Measurements from ENCODE around the gene MICAL2. TPM values are rescaled to one million over a fixed set of nuclear protein-coding genes. Genes with fewer than 3 reads are reported as not detected.

MICAL2 gene
- total RNA-seq, 1 experiment from 2014 or later: 62.9 TPM

DNA sequence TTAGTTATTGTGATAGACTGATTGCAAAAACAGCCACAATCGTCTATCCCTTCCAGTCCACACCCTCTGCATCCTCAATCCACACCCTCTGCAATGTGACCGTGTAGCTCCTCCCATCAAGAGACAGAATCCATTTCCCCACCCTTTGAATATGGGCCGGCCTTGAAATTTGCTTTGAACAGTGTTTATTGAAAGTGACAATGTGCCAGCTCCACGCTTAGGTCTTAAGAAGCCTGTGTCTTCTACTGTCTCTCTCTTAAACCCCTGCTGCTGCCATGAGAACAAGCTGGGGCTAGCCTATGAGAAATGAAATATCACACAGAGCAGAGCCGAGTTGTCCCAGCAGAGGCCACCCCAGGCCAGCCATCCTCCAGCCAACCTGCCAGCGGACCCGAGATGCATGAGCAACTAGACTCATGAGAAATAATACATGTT, 22.3 kb upstream of the MICAL2 start:
- no peaks in the 10 kb centered on the region for H3K9me2 ChIP-seq (replicated peaks; ENCODE audit: low read length)
- H3K27me3 ChIP-seq (ENCODE audit: low read length): no peaks in the 10 kb centered on the region
- ChIA-PET CTCF (interaction anchor here (0.6 to 0.9 kb wide), 2 partner anchors 9 to 14 kb away, joined by 3 to 4 read pairs; no protein-coding TSS in a partner anchor), POLR2A (ENCODE audit: unreplicated experiment) (interaction anchor here (0.6 to 1.1 kb wide), 3 partner anchors 22 to 89 kb away, joined by 3 to 10 read pairs (median 4); no protein-coding TSS in a partner anchor)
- intact Hi-C loops (cut with micrococcal nuclease): loop anchor here (5.0 kb wide), 1 partner anchor 74 kb away; no protein-coding TSS in a partner anchor
- no peaks in the 10 kb centered on the region for H3K9me3 ChIP-seq (ENCODE audit: low read length)
- BruUV-seq (replicated peaks): no TSS peak
- H2AFZ ChIP-seq (ENCODE audit: low read length): no peak overlapping the region
- H3K4me1 ChIP-seq (ENCODE audit: insufficient read depth, low read length): peaks cover 72% of the 10 kb centered on the region
- peak overlapping the region; percentile 89 for H3K9ac ChIP-seq (ENCODE audit: low read length)
- peaks cover 33% of the 10 kb centered on the region for H3F3A ChIP-seq (ENCODE audit: low read length, unreplicated experiment)
- peak; percentile 60 for DNase-seq
- TF ChIP-seq, protein P1, sequence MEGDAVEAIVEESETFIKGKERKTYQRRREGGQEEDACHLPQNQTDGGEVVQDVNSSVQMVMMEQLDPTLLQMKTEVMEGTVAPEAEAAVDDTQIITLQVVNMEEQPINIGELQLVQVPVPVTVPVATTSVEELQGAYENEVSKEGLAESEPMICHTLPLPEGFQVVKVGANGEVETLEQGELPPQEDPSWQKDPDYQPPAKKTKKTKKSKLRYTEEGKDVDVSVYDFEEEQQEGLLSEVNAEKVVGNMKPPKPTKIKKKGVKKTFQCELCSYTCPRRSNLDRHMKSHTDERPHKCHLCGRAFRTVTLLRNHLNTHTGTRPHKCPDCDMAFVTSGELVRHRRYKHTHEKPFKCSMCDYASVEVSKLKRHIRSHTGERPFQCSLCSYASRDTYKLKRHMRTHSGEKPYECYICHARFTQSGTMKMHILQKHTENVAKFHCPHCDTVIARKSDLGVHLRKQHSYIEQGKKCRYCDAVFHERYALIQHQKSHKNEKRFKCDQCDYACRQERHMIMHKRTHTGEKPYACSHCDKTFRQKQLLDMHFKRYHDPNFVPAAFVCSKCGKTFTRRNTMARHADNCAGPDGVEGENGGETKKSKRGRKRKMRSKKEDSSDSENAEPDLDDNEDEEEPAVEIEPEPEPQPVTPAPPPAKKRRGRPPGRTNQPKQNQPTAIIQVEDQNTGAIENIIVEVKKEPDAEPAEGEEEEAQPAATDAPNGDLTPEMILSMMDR (conservative IDR thresholded peaks at IDR 0.05; ENCODE audit: low read depth, low read length): no peak; the same call in 1 of the 2 replicates
- no peak for TF ChIP-seq EZH2 (IDR thresholded peaks at IDR 0.05; ENCODE audit: low read length, unreplicated experiment)
- TF ChIP-seq EZH2phosphoT487 (IDR thresholded peaks at IDR 0.05; ENCODE audit: borderline replicate concordance, low read length): no peak
- peaks cover 18% of the 10 kb centered on the region for H3K79me2 ChIP-seq (ENCODE audit: low read length)
- H3K36me3 ChIP-seq (ENCODE audit: low read depth, low read length): no peaks in the 10 kb centered on the region
- no peak for ATAC-seq
- H3K4me2 ChIP-seq (ENCODE audit: low read length): peak overlapping the region; percentile 83
- no peaks in the 10 kb centered on the region for H4K20me1 ChIP-seq (ENCODE audit: low read length)
- peak overlapping the region; percentile 99 for H3K27ac ChIP-seq (ENCODE audit: low read length)
- no peak overlapping the region; the same call in 1 of the 2 replicates for H3K4me3 ChIP-seq (ENCODE audit: low read length)

DNA sequence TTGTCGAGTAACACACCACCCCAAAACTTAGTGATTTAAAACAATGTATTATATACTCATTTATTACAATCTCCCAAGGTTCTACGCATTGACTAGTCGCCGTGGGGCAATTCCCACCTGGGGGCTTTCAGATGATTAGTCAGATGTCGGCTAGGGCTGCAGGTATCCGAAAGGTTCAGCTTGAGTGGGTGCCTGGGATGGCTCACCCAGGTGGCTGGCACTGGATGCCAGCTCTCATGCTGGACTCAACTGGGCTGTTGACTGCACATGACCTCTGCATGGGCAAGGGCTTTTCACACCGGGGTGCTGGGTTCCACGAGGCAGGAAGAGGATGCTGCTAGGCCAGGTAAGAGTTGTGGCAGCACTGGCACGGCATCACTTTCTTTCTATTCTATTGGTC, 21.9 kb upstream of the MICAL2 start:
- intact Hi-C loops (cut with micrococcal nuclease): loop anchor here (5.0 kb wide), 1 partner anchor 74 kb away; no protein-coding TSS in a partner anchor
- Histone ChIP-seq H3K4me3 (ENCODE audit: low read length) (no peak overlapping the region), H3K9me3 (ENCODE audit: low read length) (no peaks in the 10 kb centered on the region), H3K79me2 (ENCODE audit: low read length) (peaks cover 18% of the 10 kb centered on the region), H3K4me1 (ENCODE audit: insufficient read depth, low read length) (peaks cover 72% of the 10 kb centered on the region), H3K36me3 (ENCODE audit: low read depth, low read length) (no peaks in the 10 kb centered on the region), H2AFZ (ENCODE audit: low read length) (no peak overlapping the region), H3K27me3 (ENCODE audit: low read length) (no peaks in the 10 kb centered on the region), H3K9ac (ENCODE audit: low read length) (peak overlapping the region; percentile 89), H4K20me1 (ENCODE audit: low read length) (no peaks in the 10 kb centered on the region), H3K4me2 (ENCODE audit: low read length) (0 out of 2 replicates have a peak overlapping the region, but pooled peaks have one; percentile 83), H3K27ac (ENCODE audit: low read length) (peak overlapping the region; percentile 99), H3K9me2 (replicated peaks; ENCODE audit: low read length) (no peaks in the 10 kb centered on the region), H3F3A (ENCODE audit: low read length, unreplicated experiment) (peaks cover 33% of the 10 kb centered on the region)
- ChIA-PET CTCF (no interaction called here), POLR2A (ENCODE audit: unreplicated experiment) (no interaction called here)
- TF ChIP-seq EZH2phosphoT487 (IDR thresholded peaks at IDR 0.05; ENCODE audit: borderline replicate concordance, low read length): no peak
- no peak for TF ChIP-seq EZH2 (IDR thresholded peaks at IDR 0.05; ENCODE audit: low read length, unreplicated experiment)
- TF ChIP-seq, protein P1 (conservative IDR thresholded peaks at IDR 0.05; ENCODE audit: low read depth, low read length): no peak
- ATAC-seq (no peak), DNase-seq (no peak)
- BruUV-seq (replicated peaks): no TSS peak

DNA sequence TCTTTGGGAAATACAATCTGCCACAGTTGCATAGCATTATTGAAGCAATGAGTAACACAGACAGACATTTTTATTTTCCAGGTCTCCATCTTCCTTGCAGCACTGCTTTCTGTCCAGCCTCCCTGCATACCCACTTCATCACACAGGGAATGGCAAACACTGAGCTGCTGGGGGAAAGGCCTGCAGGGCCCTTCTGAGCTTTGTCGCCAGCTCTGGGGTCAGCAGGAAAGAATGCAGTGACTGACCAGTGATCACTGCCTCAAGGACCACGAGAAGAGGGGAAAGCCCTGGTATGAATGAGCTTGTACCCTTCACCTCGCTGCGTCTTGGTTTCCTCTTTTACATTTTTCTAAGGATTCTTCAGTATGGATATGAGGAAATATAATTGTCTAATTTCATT, 21.3 kb upstream of the MICAL2 start:
- Histone ChIP-seq H3K9ac (ENCODE audit: low read length) (peak overlapping the region; percentile 89), H3K4me1 (ENCODE audit: insufficient read depth, low read length) (peaks cover 72% of the 10 kb centered on the region)
- TF ChIP-seq EZH2phosphoT487 (IDR thresholded peaks at IDR 0.05; ENCODE audit: borderline replicate concordance, low read length): no peak
- TF ChIP-seq EZH2 (IDR thresholded peaks at IDR 0.05; ENCODE audit: low read length, unreplicated experiment): no peak

More for the DNA sequence above, 21.3 kb upstream of the MICAL2 start:
- H3K4me3 ChIP-seq (ENCODE audit: low read length): no peak overlapping the region
- ATAC-seq: no peak
- H3K27ac ChIP-seq (ENCODE audit: low read length): peak overlapping the region; percentile 99
- no TSS peak for BruUV-seq (replicated peaks)
- DNase-seq: no peak
- POLR2A ChIA-PET (ENCODE audit: unreplicated experiment): no interaction called here
- no peaks in the 10 kb centered on the region for H3K9me2 ChIP-seq (replicated peaks; ENCODE audit: low read length)
- H4K20me1 ChIP-seq (ENCODE audit: low read length): no peaks in the 10 kb centered on the region
- intact Hi-C loops (cut with micrococcal nuclease): loop anchor here (5.0 kb wide), 1 partner anchor 73 kb away; no protein-coding TSS in a partner anchor
- no peaks in the 10 kb centered on the region for H3K36me3 ChIP-seq (ENCODE audit: low read depth, low read length)
- H3K4me2 ChIP-seq (ENCODE audit: low read length): peak overlapping the region; percentile 84
- H3K79me2 ChIP-seq (ENCODE audit: low read length): peaks cover 18% of the 10 kb centered on the region
- H3F3A ChIP-seq (ENCODE audit: low read length, unreplicated experiment): peaks cover 33% of the 10 kb centered on the region
- no peak overlapping the region for H2AFZ ChIP-seq (ENCODE audit: low read length)
- H3K9me3 ChIP-seq (ENCODE audit: low read length): no peaks in the 10 kb centered on the region
- no peaks in the 10 kb centered on the region for H3K27me3 ChIP-seq (ENCODE audit: low read length)
- CTCF ChIA-PET: interaction anchor here (0.8 kb wide), 1 partner anchor 46 kb away, joined by 3 read pairs; no protein-coding TSS in a partner anchor

Data from PC-3 (cell line).